ENCODE data around the gene OR52J3.

The OR52J3 gene

GRCh38 chr11:5092821-5093585 is 46.7 kb downstream of the OR52J3 start:
- no peak for DNase-seq (ENCODE audit: extremely low read depth in 1 of 2, low read depth in 1 of 2)

DNA sequence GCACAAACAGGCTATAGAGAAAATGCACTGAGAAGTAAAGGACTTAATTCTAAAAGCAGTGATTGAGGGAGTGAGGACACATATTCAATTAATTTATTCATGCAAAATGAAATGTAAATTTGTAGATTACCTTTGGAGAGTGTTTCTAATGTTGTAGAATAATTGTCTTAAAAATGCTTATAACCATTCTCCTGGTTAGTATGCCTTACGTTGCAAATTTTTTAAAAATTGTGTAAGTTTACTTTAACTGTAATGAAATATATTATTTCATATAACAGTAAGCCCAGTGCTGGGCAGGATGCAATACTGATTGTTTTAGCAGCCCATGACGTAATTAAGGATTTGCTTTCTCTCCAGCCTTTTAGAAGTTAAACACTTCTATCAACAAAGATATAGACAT is 49.7 kb downstream of the OR52J3 start:
- no peak for DNase-seq (ENCODE audit: extremely low read depth in 1 of 2, low read depth in 1 of 2)
